K562 (cell line): ENCODE results near the gene U2SURP.

Experiments used
- ATF1 ChIP-seq, 2 experiments: fragments of 450-650 bp in 1 of 2; IDR thresholded peaks; 2 replicates each; pipeline ENCODE4 v1.6.1; 2016; ENCODE audit warnings: missing compliant biosample characterization in 1 of 2, missing genetic modification characterization in 1 of 2
- CBX8 ChIP-seq: fragments of 200-600 bp; sonication (generic); IDR thresholded peaks from 2 replicates; pipeline ENCODE4 v1.6.1; 2012; ENCODE audit warnings: borderline replicate concordance, mixed run types, low read depth, mild to moderate bottlenecking, moderate library complexity, mixed read lengths, low read length, control low read depth, inconsistent platforms; ENCODE audit not compliant: poor library complexity, severe bottlenecking; ENCODE audit errors: extremely low read depth
- EP300 ChIP-seq: IDR thresholded peaks from 2 replicates; pipeline ENCODE4 v1.6.1; 2012; ENCODE audit warnings: low read length, improper control_type of control experiment
- FOXM1 ChIP-seq, 2 experiments: fragments of 450-650 bp in 1 of 2; sonication (generic) in 1 of 2; formaldehyde crosslinking in 1 of 2; IDR thresholded peaks; 2 replicates each; pipeline versions ENCODE4 v1.6.1 to v1.9.0; 2017 to 2022; ENCODE audit warnings: low read depth in 2 of 2, mild to moderate bottlenecking in 2 of 2, missing genetic modification reagents in 1 of 2, moderate library complexity in 1 of 2
- MYC ChIP-seq, 2 experiments: fragments of 250-450 bp in 1 of 2; sonication (Bioruptor Pico) in 1 of 2; IDR thresholded peaks; 2 replicates each; pipeline versions ENCODE4 v1.5.1 to v1.6.1; 2012 to 2021; ENCODE audit warnings: low read depth in 2 of 2, borderline replicate concordance in 1 of 2, improper control_type of control experiment in 1 of 2, low read length in 1 of 2, mild to moderate bottlenecking in 1 of 2, moderate library complexity in 1 of 2
- POLR2A ChIP-seq: fragments of 450-650 bp; conservative IDR thresholded peaks from 2 replicates; pipeline ENCODE4 v1.6.1; 2016
- TBP ChIP-seq: optimal IDR thresholded peaks from 2 replicates; pipeline ENCODE3; 2011; ENCODE audit warnings: low read depth, low read length, improper control_type of control experiment
- TFAM ChIP-seq: fragments of 250-450 bp; sonication (Bioruptor Pico); conservative IDR thresholded peaks from 2 replicates; pipeline ENCODE4 v1.5.0; 2021; ENCODE audit warnings: mild to moderate bottlenecking, moderate library complexity
- ZC3H8 ChIP-seq: fragments of 450-650 bp; IDR thresholded peaks from 2 replicates; pipeline ENCODE4 v1.6.1; 2017
- TF ChIP-seq, protein P1 (sequence below): sonication (generic); formaldehyde crosslinking; IDR thresholded peaks from 2 replicates; pipeline ENCODE4 v1.8.1; 2023; ENCODE audit warnings: mild to moderate bottlenecking, missing genetic modification reagents

- TF ChIP-seq MYC (IDR thresholded peaks at IDR 0.05; ENCODE audit: low read depth, low read length) (no peak), MYC (CRISPR knock-in tag; IDR thresholded peaks at IDR 0.05; ENCODE audit: borderline replicate concordance, low read depth) (no peak), POLR2A (no peak), FOXM1 (IDR thresholded peaks at IDR 0.05; ENCODE audit: low read depth) (no peak), FOXM1 (CRISPR knock-in tag; IDR thresholded peaks at IDR 0.05; ENCODE audit: low read depth) (no peak), TFAM (CRISPR knock-in tag) (no peak), ATF1 (CRISPR knock-in tag; IDR thresholded peaks at IDR 0.05) (no peak), ATF1 (tag; IDR thresholded peaks at IDR 0.05) (no peak), EP300 (no peak), CBX8 (no peak), ZC3H8 (no peak), TBP (no peak)
- TF ChIP-seq, protein P1, sequence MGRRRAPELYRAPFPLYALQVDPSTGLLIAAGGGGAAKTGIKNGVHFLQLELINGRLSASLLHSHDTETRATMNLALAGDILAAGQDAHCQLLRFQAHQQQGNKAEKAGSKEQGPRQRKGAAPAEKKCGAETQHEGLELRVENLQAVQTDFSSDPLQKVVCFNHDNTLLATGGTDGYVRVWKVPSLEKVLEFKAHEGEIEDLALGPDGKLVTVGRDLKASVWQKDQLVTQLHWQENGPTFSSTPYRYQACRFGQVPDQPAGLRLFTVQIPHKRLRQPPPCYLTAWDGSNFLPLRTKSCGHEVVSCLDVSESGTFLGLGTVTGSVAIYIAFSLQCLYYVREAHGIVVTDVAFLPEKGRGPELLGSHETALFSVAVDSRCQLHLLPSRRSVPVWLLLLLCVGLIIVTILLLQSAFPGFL = no peak
Measured at GRCh38 chr3:142992323-142992722, 9.0 kb upstream of the U2SURP start.
